Right lung (tissue), 10 donors: Measurements from ENCODE around the gene SLC38A7. TPM values are rescaled to one million over a fixed set of nuclear protein-coding genes. Genes with fewer than 3 reads are reported as not detected.
"Not testable (repeated sequence)": the region's sequence is repeated elsewhere in the genome, so short reads cannot be mapped to it uniquely, and the experiment has no call there.

ENCODE experiments used
- DNase-seq, 2 donors: peaks; one replicate each; pipeline ENCODE4 v3.0.0-alpha.2; 2013
- long read RNA-seq, 8 donors: transcript quantifications; one replicate each; lab custom pipeline, GENCODE V29; 2026
- polyA plus RNA-seq, 5 donors: library from polyadenylated mRNA; unstranded; fragments of 120-200 nt; gene quantifications; one replicate each; pipeline versions ENCODE4 v1.2.1 to v1.2.3, GENCODE V29; 2013; ENCODE audit warnings: inconsistent platforms in 1 of 5, low replicate concordance in 1 of 5; ENCODE audit not compliant: insufficient read length in 5 of 5, insufficient read depth in 1 of 5

SLC38A7 gene, protein sequence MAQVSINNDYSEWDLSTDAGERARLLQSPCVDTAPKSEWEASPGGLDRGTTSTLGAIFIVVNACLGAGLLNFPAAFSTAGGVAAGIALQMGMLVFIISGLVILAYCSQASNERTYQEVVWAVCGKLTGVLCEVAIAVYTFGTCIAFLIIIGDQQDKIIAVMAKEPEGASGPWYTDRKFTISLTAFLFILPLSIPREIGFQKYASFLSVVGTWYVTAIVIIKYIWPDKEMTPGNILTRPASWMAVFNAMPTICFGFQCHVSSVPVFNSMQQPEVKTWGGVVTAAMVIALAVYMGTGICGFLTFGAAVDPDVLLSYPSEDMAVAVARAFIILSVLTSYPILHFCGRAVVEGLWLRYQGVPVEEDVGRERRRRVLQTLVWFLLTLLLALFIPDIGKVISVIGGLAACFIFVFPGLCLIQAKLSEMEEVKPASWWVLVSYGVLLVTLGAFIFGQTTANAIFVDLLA
- 10 to 100 TPM; 10.9 to 12.1 (median 11.3) TPM for polyA plus RNA-seq
- long read RNA-seq, donor 1, full-length matches to known transcripts = 4 of 4 reads
- long read RNA-seq, donor 1, partial matches to known transcripts = 0 of 4 reads
- long read RNA-seq, donor 1, other reads (novel, unspliced or antisense) = 0 of 4 reads
- long read RNA-seq, donor 2, full-length matches to known transcripts = 4 of 4 reads
- long read RNA-seq, donor 2, partial matches to known transcripts = 0 of 4 reads
- long read RNA-seq, donor 2, other reads (novel, unspliced or antisense) = 0 of 4 reads
- long read RNA-seq, donor 3 = 0 reads
- long read RNA-seq, donor 4 = 0 reads
- long read RNA-seq, donor 5, full-length matches to known transcripts = 2 of 2 reads
- long read RNA-seq, donor 5, partial matches to known transcripts = 0 of 2 reads
- long read RNA-seq, donor 5, other reads (novel, unspliced or antisense) = 0 of 2 reads
- long read RNA-seq, donor 6, full-length matches to known transcripts = 2 of 2 reads
- long read RNA-seq, donor 6, partial matches to known transcripts = 0 of 2 reads
- long read RNA-seq, donor 6, other reads (novel, unspliced or antisense) = 0 of 2 reads
- long read RNA-seq, donor 7, full-length matches to known transcripts = 3 of 3 reads
- long read RNA-seq, donor 7, partial matches to known transcripts = 0 of 3 reads
- long read RNA-seq, donor 7, other reads (novel, unspliced or antisense) = 0 of 3 reads
- long read RNA-seq, donor 8 = 0 reads

DNA sequence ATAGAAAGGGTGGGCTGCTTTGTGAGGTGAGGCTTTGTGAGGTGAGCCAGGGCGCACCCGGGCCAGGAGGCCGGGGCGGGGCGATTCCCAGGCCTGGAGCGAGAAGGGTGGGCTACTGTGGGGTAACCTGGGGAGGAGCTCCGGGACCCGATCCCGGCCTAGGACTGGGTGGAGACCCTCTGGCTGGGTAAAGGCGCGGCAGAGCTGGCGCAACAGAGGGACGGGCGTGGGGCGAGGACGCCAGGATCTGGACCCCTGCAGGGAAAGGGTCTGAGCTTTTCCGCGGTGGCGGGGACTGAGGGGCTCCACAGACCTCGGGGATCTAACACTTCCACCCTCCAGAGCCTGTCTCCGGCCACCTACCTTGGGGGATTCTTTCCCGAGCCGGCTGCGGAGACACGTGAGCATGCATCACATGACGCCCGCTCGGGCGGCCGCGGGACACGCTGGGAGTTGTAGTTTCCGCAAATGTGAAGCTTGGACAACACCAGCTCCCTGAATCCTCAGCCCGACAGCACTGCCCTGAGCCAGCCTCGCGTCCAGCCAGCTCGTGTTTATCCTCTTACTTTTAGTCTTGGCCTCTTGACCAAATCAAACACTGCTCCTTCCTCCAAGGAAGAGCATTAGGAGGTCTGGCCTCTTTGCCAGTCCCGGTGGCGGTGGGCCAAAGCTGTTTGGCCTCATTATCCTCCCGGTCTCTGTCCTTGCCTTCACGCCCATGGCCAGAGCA is at the start of gene SLC38A7:
Gene SLC38A7 (minus strand): TSS at position 417 of the 730 bp plus-strand sequence. CDS start 4,644 bp downstream, outside the sequence.
- DNase-seq = peak; percentile 65 to 75

DNA sequence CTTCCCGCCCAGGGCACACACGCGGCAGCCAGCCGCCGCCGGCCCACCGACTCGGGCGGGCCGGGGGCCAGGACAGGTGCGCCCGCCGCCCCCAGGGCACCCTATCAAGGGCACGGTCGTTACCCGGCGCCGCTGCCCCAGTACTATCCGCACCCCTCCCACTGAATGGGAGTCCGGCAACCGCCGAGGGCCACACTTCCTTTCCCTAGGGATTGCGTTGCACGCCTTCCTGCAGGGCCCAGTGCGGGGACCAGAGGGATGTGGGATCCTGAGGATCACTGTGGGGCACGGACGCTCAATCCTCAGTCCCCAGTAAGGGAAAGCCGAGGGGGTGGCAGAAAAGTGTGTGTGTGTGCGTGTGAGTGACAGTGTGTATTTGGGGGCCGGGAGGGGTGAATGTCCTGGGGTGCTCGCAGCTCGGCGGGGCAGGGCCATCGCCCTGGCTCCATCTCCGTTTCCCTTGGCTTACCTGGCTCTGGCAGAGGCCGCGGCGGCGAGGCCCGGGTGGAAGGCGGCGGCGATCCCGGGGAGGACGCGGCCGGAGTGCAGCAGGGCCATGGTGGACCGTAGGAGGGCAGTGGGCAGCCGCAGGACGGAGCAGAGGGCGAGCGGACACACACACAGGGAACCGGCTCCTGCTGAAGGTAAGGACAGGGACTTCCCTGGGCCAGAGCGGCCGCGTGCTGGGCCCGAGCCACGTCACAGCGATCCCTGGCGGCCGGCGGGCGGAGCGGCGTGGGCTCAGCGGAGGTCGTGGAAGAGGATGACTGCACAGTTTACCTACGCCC is 49.3 kb upstream of the SLC38A7 start, which contains the start of gene GOT2:
Gene GOT2 (minus strand): TSS at position 646 of the 788 bp plus-strand sequence. CDS start 88 bp downstream, at position 558.
- DNase-seq = peak; percentile 69 to 76

DNA sequence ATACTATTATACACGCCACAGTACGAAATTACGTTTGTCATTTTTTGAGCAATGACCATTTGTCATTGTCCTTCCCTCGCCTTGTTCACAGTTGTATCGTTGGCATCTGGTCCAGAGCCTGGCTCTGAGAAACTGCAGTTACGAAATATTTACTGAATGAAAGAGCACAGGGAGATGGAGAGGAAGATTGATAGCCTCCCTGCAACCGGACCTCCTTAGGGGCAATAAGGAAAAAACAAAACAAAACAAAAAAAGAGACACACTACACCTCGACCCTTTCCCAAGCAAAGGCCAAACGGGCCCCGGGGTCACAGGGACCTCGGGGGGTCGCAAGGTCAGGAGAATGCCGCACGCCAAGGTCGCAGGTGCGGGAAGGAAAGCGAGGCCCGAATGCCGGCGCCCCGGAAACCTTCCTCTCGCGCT is 48.7 kb upstream of the SLC38A7 start:
- no peak for DNase-seq

DNA sequence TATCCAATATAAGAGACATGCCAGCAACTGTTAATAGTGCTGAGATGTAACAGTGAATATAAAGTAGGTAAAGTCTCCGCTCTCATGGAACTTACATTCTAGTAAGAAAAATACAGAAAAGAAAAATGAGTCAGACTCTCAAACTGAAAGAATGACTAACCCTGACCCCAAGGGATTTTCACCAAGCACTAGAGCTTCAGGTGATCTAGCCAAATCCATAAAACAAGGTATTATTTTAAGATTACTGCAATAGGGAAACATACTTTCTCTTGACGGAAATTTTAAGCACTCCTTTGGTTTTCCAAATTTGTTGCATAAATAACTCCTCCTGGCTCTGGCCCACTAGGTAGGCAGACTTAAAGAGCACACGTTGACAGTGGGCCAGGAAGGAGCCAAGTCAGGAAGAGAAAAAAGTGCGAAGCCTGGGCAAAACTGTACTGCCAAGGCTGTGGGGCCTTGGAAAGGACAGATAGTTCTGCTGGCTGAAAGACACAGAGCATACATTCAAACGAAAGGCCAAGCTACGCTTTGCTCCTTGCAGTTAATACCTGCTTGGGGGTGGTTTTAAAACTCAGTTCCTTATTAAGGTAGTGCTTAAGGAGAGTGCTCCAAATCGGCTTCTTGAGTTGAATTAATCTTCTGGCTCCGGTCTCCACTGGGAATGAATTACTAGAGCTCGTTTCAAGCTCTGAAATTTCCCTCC is 48.1 kb upstream of the SLC38A7 start:
- no peak for DNase-seq

DNA sequence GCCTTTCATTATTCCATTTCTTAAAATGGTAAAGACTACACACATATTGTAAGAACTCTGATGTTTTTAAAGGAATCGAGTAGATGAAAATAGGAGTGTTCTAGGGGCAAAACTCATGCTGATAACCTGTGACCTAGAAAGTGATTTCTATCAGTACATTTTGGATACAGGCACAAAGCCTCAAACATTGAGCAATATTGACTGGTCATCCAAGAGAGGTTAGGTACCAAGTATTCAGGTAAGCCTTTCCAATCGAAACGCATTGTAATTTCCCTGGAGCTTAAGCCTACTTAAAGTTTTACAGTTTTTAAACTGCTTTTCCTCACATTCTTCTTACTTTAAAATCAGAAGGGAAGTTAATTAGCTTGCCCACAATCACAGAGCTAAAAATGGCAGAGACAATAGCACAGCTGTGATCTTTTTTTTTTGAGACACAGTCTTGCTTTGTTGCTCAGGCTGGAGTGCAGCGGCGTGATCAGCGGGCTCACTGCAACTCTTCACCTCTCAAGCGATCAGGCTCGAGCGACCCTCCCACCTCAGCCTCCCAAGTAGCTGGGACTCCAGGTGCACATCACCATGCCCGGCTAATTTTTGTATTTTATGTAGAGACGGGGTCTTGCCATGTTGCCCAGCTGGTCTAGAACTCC is 46.3 kb upstream of the SLC38A7 start:
- DNase-seq = no peak

DNA sequence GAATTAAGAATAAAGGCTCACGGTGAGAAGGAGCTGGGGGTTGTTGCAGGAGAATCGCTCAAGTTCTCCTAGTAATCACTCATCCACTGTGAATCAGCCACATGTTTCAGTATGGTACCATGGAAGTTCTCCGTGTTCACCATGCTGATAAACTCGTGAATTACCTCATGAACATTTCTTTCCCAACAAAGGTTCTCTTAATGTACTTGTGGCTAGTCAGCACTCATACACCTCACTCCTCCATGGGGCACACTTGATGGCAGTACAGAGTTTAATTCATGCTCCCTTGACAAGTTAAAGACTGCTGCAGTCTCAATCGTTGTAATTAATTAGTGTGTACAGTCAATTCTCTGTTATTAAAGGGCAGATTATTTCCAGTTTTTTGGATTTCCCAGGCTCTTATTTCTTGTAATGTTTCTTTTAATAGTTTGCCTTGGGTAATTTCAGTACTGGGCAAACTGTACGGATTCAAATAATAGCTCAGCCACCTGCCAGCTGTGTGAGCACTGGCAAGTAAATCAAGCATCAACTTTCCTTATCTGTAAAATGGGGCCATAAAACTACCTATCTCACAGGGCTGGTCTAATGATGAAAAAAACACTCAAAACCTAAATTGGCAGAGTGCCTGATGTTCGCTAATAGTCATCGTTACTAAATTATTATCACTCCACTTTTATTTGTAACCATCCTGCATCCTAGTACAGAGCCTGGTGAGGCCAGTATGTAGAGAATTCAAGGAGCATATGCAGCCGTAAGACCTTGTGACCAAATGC is 43.4 kb upstream of the SLC38A7 start:
- DNase-seq = no peak

DNA sequence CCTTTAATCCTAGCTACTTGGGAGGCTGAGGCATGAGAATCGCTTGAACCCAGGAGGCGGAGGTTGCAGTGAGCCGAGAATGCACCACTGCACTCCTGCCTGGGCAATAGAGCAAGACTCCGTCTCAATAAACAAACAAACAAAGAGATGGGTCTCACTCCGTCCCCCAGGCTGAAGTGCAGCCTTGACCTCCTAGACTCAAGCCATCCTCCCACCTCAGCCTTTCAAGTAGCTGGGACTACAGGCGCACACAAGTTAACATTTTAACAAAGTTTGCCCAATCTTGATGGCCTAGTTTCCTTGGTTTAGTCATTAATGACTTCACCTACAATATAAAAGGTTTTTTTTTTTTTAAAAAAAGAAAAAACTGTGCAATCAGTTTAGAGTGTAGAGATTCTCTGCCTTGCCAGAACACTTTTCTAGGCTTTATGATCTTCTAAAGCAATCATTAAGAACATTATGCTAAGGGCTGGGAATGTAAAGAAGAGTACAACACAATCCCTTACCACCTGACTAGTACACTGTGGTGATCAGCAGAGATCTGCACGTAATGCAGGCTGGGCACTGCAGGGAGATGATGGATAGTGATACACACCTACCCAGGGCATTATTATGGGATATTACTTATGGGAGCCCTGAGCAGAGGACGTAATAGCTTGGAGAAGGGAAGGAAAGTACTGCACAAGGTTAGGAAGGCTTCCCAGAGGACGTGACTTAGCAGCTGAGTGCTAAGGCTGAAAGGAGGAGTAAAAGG is 42.6 kb upstream of the SLC38A7 start:
- DNase-seq = no peak

DNA sequence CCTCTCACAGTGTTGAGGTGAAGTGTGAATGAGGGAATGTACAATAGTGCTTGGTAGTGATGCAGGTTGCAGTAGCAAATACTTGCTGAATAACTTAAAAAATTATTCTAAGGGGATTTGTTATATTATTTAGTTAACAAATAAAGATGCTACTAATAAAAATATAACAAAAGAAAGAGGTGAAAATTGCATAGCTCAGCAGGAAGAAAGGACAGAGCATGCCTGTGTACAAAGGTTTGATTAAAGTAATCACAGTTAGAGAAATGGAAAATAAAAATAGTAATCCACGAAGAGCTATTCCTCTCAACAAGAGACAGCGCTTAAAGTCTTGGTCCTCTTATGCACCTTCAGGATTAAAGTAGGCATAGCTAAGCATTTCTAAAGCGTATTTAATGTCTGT is 38.5 kb upstream of the SLC38A7 start:
- DNase-seq = no peak

DNA sequence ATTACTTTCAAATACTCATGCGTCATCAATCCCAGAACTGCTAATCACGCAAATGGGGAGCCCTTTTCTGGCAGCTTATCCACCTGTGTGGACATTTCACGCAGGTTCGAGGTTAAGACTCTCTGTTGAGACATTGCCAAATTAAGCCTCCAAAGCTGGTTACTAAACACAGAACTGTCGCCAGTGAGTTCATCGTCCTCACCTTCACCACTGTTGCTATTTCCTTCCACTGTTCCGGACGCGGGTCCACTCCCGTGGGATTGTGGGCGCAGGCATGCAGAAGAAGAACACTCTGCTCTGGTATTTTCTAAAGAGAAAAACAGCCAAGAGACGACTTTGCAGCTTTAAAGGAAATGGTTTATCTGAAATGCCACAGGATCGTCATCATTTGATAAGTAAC is 33.4 kb upstream of the SLC38A7 start:
- no peak for DNase-seq

DNA sequence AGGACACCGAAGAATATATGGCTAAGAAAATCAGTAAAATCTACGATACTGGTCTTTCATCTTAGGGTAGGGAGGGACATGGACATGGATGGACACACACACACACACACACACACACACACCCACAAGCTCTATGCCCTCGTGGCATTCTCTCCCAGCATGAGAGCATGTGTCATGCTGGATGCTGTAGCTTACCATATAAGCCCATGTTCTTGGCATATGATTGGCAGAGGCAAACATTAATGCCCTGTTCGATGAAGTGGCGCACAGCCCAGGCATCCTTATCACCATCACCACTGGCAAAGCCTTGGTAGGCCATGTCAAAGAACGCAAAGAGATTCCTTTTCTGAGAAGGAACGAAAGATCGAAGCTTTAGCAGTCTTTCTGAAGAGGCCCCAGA is 31.9 kb upstream of the SLC38A7 start:
- DNase-seq = no peak

DNA sequence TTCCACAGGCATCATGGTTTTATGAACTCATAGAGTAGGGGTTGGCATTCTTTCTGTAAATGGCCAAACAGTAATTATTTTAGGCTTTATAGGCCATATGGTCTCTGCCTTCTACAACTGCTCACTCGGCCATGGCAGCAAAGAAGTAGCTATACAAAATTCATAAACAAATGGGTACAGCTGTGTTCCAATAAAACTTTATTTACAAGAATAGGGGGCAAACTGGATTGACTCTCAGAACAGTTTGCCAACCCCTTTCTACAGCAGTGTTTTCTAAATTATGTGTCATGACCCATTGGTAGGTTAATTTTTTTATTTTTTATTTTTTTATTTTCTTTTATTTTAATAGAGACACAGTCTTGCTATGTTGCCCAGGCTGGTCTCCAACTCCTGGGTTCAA is 29.2 kb upstream of the SLC38A7 start:
- DNase-seq = no peak

DNA sequence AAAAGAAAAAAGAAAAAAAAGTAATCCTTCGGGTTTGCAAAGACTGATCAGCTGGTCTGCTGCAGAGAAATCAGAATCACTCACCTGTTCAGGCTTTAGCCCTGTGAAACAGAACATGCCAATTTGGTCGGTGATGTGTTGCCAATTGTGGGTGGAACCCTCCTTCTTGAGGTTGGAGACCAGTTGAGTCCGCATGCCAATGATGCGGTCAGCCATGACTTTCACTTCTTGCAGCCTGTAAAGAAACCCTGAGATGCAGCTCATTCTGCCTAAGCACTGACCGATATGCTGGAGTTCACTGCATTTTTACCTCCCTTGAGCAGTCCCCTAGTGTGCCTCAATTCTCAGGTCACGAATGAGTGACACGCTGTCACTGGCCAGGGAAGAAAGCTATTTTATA is 24.8 kb upstream of the SLC38A7 start:
- no peak for DNase-seq

DNA sequence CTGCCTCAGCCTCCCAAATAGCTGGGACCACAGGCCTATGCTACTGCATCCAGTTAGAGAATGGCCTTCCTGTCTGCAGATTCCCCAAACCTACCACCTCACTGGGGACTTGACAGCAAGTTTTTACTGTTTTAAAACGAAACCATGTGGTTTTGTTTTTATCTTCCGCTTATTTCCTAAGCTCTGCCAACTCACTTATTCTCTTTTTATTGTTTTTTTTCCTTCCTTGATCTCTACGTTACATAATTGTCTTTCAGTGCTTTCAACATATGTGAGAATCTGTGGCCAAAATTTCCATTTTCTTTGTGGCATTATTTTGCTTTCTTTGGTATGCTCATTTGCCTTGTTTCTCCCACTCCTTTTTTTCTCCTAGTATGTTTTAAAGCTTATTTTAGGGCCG is 14.6 kb upstream of the SLC38A7 start:
- no peak for DNase-seq

DNA sequence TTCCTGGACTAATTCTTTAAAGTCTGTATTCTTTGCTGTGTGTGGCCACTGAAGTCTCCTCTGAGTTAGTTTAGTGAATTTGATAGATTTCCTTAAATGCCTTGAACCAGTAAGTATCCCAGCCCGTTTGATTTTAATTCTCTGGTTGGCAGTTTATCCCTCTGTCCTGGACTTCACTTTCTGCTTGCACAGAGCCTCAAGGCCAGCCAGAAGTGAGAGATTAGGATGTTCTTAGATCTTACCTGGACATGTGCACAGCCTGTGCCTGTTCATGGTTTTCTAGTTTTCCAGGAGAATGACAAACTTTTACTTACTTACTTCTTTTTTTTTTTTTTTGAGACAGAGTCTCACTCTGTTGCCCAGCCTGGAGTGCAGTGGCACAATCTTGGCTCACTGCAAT is 10.8 kb upstream of the SLC38A7 start:
- DNase-seq = no peak

DNA sequence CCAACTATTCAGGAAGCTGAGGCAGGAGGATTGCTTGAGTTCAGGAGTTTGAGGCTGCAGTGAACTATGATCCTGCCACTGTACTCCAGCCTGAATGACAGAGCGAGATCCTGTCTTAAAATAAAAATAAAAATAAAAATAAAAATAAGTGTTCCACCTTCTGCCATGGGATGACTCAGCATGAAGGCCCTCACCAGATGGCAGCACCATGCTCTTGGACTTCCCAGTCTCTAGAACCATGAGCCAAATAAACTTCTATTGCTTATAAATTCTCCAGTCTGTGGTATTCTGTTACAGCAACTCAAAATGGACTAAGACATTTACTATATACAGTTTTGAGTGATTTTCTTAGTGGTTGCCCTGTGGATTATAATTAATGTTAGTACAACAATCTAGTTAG is 7.9 kb upstream of the SLC38A7 start:
- no peak for DNase-seq

DNA sequence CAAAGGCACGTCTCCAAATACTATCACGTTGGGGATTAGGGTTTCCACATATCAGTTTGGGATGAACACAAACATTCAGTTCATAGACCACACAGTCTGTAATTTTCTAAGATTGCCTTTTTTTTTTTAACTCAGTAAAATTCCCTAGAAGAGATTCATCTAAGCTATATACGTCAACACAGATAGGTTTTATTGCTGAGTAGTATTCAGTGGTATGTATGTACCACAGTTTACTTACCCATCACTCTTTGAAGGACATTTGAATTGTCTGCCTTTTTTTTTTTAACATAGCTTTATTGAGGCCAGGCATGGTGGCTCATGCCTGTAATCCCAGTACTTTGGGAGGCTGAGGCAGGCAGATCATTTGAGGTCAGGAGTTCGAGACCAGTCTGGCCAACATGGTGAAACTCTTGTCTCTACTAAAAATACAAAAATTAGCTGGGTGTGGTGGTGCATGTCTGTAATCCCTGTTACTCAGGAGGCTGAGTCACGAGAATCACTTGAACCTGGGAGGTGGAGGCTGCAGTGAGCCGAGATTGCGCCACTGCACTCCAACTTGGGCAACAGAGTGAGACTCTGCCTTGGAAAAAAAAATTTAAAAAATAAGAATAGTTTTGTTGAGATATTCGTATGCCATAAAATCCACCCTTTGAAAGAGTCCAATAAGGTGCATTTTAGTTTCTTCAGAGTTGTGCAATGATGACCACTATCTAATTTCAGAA is 2.6 kb upstream of the SLC38A7 start:
- DNase-seq = not testable (repeated sequence)

DNA sequence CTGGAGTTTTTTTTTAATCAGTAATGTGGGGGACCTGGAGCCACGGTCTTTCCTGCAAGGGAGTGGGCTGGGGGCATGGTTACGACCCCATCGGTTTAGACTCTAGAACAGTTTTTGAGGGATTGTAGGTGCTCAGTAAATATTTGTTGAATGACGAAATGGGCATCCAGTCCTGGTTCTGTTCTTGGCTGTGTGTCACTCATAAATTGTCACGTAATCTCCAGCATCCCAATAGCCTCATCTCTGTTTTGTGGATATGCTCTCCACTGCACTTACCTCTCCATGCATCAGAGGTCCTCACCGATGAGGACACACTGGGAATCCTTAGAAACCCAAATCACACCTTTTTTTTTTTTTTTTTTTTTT is 497 bp upstream of the SLC38A7 start:
- DNase-seq = no peak
